Peyer's patch (tissue), 4 donors: ENCODE measurements around the gene CD38.

ENCODE experiments used
- POLR2A ChIP-seq, 2 donors: fragments of 450-650 bp; IDR thresholded peaks; one replicate each; pipeline ENCODE4 v1.5.1; 2017; ENCODE audit warnings: antibody characterized with exemption in 2 of 2, mild to moderate bottlenecking in 2 of 2, moderate library complexity in 2 of 2
- TF ChIP-seq, protein P1 (sequence below), 6 experiments: fragments of 450-650 bp in 4 of 6; fragments of 200-600 bp in 2 of 6; sonication (generic) in 1 of 6; IDR thresholded peaks; one replicate each; pipeline ENCODE4 v1.5.1; 2017 to 2019; ENCODE audit warnings: antibody characterized with exemption in 6 of 6, mild to moderate bottlenecking in 3 of 6, moderate library complexity in 1 of 6

DNA sequence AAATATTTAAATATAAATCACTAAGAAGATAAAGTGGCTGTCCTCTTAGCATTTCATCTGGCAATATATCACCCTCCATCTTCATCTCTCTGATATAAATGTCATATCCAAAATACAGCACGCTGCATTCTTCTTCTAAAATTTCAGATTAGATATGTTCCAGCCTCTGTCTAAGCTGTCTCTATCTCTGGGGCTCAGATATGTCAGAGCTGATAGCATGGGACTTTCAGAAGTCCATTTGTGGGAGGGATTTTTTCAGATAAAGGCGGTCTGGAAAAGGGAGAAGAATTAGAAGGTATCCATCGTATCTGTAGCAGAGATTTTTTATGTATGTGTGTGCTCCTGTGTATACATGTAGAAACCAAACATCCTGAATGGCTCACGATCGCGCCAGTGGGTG, 25.0 kb upstream of the CD38 start:
- TF ChIP-seq, protein P1, sequence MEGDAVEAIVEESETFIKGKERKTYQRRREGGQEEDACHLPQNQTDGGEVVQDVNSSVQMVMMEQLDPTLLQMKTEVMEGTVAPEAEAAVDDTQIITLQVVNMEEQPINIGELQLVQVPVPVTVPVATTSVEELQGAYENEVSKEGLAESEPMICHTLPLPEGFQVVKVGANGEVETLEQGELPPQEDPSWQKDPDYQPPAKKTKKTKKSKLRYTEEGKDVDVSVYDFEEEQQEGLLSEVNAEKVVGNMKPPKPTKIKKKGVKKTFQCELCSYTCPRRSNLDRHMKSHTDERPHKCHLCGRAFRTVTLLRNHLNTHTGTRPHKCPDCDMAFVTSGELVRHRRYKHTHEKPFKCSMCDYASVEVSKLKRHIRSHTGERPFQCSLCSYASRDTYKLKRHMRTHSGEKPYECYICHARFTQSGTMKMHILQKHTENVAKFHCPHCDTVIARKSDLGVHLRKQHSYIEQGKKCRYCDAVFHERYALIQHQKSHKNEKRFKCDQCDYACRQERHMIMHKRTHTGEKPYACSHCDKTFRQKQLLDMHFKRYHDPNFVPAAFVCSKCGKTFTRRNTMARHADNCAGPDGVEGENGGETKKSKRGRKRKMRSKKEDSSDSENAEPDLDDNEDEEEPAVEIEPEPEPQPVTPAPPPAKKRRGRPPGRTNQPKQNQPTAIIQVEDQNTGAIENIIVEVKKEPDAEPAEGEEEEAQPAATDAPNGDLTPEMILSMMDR (IDR thresholded peaks at IDR 0.05): no peak
- no peak for TF ChIP-seq POLR2A (IDR thresholded peaks at IDR 0.05)
